GM19467 (cell line): Measurements from ENCODE around the gene AGAP3.
A peak's percentile ranks its signal among the peaks of the same experiment; 100 is the strongest.

Source experiments
- ATAC-seq: cut with Tn5 transposase; IDR thresholded peaks from one replicate; pipeline ENCODE4 v1.9.1; 2021; ENCODE audit warnings: mild to moderate bottlenecking, moderate library complexity; ENCODE audit not compliant: unreplicated experiment

Gene AGAP3

DNA sequence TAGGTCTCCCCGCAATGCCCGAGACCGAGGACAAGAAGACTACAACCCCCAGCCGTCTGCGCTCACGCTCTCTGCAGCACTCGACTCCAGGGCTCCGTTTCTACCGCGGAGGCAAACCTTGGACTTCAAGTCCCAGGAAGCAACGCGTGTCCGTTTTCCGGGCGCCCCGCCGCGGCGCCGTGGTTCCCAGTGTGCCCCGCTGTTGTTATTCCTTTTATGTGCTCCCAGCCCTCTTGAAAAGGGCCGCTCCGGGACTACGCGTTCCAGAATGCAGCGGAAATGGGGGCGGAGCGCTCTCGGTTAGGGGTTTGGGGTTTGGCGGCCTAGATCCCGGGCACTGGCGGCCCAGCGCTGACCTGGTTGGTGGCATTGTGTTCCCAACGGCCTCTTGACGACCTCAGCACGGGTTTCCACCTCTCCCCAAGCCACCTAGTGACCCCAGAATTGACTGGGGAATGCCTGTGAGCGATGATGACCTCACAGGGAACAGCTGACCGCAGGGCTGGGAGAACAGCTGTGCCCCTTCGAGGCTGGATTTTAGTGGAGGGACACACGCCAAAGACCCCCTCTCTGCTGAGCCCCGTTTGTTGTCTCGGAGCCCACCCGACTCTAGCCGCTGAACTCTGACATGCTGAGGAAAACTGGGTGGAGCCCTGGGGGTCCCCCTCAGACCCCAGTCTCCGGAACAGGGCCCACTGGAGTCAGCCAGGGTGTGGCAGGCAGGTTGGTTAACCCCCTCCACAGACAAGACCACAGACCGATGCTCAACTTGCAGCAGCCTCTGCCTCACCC lies 28.1 kb upstream of the AGAP3 start:
- ATAC-seq: peak; percentile 86

GRCh38 chr7:151058781-151059366 lies 27.4 kb upstream of the AGAP3 start:
- no peak for ATAC-seq

DNA sequence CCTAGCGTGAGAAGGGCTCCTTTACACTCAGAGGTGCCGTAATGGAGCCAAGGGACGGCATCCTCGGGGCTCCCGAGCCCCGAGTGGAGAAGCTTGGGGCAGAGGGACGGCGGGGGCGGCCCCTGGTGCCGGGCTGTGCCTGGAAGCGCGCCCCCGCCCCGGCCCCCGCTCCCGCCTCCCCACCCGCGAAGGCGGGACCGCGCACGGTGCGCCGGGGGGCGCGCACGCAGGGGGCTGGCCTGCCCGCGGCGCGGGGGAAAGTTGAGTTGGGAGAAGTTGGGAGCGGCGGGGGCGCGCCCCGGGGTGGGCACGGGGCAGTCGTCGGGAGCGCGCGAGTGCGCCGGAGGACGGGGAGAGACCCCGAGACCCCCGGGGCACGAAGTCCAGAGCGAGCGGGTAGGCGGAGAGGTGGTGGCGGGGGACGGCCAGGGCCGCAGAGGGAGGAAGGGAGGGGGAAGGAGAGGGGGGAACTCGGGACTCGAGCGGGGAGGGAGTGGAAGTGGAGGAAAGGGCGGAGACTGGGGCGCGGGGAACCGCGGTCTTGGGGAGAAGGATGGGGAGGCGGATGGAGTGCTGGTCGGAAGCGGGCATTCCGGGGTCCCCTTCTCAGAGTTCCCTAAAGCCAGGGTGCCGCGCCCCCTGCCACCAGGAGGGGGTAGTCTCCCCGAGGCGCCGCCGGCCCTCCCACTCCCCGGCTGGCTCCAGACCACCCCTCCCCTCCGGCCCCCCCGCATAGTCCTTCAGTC lies 26.7 kb upstream of the AGAP3 start, which contains the start of gene SLC4A2:
Gene SLC4A2 (plus strand): TSS at position 223 of the 746 bp plus-strand sequence. CDS start 2,399 bp downstream, outside the sequence.
- ATAC-seq: peak; percentile 24

GRCh38 chr7:151060113-151060415 lies 26.2 kb upstream of the AGAP3 start:
- ATAC-seq: no peak

- no peak for ATAC-seq
Observed at GRCh38 chr7:151060416-151061212, 25.7 kb upstream of the AGAP3 start.

- ATAC-seq: no peak
Observed at GRCh38 chr7:151061213-151062110, 24.8 kb upstream of the AGAP3 start.

DNA sequence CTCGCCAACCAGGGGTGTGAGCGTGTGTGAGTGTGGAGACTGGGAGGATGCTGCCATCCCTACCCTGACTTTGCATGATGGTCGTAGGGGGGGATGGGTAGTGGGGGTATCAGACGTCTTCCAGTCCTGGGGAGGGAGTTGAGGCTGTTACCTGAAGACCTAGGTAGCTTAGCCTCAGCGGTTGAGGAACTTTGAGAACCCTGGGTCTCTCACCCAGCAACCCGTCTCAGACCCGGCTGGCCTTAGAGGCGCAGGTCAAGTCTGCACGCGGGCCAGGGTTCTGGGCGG lies 24.2 kb upstream of the AGAP3 start:
- ATAC-seq: no peak

- no peak for ATAC-seq
Observed at GRCh38 chr7:151062399-151063211, 23.7 kb upstream of the AGAP3 start.

DNA sequence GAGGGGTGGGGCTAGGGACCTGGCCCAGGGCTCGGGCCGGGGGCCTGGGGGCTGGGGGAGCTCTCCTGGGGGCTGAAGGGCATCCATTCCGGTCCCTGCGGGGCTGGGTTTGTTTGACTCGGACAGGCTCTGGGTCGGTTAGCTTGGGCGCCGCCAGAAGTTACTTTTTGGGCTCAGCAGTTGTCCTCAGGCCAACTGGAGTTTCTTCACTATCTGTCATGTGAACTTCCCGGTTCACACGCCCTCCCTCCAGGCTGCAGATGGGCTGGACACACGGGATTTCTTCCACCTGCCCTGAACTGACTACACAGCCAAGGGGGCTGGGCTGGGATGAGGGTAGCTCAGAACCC lies 23.1 kb upstream of the AGAP3 start:
- no peak for ATAC-seq

- no peak for ATAC-seq
Observed at GRCh38 chr7:151064454-151064853, 21.8 kb upstream of the AGAP3 start.

- no peak for ATAC-seq
Observed at GRCh38 chr7:151064993-151065392, 21.3 kb upstream of the AGAP3 start.

- no peak for ATAC-seq
Observed at GRCh38 chr7:151065516-151065915, 20.8 kb upstream of the AGAP3 start.

- no peak for ATAC-seq
Observed at GRCh38 chr7:151066273-151066974, 19.9 kb upstream of the AGAP3 start.

DNA sequence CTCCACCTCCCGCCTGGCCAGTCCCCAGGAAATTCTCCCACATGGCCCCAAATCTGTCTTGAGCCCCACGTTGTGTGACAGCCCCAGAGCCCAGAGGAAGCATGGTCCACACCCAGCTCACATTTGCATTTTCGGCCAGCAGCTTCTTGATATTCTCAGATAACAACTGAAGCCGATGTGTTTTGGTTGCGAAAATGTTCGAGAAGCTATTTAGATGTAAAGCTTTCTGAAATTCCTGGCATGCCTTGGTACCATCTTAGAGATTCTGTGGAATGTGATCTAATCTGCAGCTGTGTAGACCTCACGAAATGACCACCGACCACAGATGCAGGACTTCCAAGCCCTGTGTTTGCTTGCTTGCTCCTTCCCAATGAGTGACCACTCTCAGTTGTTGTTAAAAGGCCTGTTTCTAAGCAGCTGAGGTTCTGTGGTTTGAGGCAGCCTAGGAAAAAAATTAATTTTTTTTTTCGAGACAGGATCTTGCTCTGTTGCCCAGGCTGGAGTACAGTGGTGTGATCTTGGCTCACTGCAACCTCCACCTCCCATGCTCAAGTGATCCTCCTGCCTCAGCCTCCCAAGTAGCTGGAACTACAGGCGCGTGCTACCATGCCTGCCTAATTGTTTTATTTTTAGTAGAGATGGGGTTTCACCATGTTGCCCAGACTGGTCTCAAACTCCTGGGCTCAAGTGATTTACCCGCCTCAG lies 18.1 kb upstream of the AGAP3 start:
- no peak for ATAC-seq

DNA sequence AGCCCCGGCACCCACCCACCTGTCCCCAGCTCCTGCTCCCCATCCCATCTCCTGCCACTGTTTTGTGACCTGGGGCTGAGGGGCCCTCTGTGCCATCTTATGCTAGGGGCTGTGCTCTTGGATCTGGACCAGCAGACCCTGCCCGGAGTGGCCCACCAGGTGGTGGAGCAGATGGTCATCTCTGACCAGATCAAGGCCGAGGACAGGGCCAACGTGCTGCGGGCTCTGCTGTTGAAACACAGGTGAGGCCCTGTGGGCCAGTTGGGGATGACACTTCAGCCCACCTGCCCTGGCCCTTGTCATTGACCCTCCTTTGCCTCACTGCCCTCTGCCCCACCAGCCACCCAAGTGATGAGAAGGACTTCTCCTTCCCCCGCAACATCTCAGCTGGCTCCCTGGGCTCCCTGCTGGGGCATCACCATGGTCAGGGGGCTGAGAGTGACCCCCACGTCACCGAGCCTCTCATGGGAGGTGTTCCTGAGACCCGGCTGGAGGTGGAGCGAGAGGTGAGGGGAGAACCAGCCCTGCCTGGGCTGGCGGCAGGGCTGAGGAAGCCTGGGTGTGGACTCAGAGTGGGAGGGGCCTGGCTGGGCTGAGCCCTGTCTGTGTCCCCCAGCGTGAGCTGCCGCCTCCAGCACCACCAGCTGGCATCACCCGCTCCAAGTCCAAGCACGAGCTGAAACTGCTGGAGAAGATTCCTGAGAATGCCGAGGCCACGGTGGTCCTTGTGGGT lies 16.3 kb upstream of the AGAP3 start:
- no peak for ATAC-seq

GRCh38 chr7:151070574-151070960 lies 15.7 kb upstream of the AGAP3 start:
- no peak for ATAC-seq

DNA sequence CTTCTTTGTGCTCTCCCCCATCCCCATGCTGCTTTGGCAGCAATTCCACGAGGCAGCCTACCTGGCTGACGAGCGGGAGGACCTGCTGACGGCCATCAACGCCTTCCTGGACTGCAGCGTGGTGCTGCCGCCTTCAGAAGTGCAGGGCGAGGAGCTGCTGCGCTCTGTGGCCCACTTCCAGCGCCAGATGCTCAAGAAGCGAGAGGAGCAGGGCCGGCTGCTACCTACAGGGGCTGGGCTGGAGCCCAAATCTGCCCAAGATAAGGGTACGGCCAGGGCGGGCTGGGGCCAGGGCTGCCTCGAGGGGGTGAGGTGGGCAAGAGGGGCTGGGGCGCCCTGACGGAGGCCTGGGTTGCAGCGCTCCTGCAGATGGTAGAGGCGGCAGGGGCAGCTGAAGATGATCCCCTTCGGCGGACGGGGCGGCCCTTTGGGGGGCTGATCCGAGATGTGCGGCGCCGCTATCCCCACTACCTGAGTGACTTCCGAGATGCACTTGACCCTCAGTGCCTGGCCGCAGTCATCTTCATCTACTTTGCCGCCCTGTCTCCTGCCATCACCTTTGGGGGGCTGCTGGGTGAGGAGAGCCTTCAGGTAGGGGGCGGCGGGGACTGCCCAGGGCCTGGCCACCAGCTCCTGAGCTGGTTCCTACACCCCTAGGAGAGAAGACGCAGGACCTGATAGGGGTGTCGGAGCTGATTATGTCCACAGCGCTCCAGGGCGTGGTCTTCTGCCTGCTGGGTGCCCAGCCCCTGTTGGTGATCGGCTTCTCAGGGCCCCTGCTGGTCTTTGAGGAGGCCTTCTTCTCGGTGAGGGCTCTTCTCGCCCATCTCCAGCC lies 15.0 kb upstream of the AGAP3 start:
- no peak for ATAC-seq
